Measurements from ENCODE around the gene AK8.

The AK8 gene

DNA sequence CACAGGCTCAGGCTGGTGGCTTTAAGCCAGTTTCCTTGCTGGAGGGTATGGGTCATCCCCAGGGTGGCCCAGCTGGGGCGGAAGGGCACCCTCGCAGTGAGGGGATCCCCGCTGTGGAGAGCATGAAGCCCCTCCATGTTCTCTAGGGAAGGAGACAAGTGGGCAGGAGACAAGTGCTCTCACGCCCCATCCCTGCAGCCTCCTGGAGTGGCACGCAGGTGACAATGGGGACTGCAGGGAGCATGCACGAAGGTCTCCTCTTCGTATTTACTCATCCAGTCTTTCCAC, 124.5 kb downstream of the AK8 start:
- TF ChIP-seq CEBPB (IDR thresholded peaks at IDR 0.05) (no peak), YY1 (IDR thresholded peaks at IDR 0.05; ENCODE audit: low read depth) (no peak), NFIC (IDR thresholded peaks at IDR 0.05) (no peak), EGR1 (IDR thresholded peaks at IDR 0.05) (no peak), TEAD4 (IDR thresholded peaks at IDR 0.05) (no peak), ZBTB7A (IDR thresholded peaks at IDR 0.05; ENCODE audit: low read depth) (no peak), EP300 (IDR thresholded peaks at IDR 0.05; ENCODE audit: borderline replicate concordance) (no peak), TAF1 (IDR thresholded peaks at IDR 0.05; ENCODE audit: low read depth) (no peak)
- TF ChIP-seq, protein P1, sequence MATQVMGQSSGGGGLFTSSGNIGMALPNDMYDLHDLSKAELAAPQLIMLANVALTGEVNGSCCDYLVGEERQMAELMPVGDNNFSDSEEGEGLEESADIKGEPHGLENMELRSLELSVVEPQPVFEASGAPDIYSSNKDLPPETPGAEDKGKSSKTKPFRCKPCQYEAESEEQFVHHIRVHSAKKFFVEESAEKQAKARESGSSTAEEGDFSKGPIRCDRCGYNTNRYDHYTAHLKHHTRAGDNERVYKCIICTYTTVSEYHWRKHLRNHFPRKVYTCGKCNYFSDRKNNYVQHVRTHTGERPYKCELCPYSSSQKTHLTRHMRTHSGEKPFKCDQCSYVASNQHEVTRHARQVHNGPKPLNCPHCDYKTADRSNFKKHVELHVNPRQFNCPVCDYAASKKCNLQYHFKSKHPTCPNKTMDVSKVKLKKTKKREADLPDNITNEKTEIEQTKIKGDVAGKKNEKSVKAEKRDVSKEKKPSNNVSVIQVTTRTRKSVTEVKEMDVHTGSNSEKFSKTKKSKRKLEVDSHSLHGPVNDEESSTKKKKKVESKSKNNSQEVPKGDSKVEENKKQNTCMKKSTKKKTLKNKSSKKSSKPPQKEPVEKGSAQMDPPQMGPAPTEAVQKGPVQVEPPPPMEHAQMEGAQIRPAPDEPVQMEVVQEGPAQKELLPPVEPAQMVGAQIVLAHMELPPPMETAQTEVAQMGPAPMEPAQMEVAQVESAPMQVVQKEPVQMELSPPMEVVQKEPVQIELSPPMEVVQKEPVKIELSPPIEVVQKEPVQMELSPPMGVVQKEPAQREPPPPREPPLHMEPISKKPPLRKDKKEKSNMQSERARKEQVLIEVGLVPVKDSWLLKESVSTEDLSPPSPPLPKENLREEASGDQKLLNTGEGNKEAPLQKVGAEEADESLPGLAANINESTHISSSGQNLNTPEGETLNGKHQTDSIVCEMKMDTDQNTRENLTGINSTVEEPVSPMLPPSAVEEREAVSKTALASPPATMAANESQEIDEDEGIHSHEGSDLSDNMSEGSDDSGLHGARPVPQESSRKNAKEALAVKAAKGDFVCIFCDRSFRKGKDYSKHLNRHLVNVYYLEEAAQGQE (IDR thresholded peaks at IDR 0.05; ENCODE audit: low read depth), result no peak
- TF ChIP-seq, protein P2, sequence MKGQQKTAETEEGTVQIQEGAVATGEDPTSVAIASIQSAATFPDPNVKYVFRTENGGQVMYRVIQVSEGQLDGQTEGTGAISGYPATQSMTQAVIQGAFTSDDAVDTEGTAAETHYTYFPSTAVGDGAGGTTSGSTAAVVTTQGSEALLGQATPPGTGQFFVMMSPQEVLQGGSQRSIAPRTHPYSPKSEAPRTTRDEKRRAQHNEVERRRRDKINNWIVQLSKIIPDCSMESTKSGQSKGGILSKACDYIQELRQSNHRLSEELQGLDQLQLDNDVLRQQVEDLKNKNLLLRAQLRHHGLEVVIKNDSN (IDR thresholded peaks at IDR 0.05), result no peak
- TF ChIP-seq, protein P3, sequence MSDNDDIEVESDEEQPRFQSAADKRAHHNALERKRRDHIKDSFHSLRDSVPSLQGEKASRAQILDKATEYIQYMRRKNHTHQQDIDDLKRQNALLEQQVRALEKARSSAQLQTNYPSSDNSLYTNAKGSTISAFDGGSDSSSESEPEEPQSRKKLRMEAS (IDR thresholded peaks at IDR 0.05), result no peak

DNA sequence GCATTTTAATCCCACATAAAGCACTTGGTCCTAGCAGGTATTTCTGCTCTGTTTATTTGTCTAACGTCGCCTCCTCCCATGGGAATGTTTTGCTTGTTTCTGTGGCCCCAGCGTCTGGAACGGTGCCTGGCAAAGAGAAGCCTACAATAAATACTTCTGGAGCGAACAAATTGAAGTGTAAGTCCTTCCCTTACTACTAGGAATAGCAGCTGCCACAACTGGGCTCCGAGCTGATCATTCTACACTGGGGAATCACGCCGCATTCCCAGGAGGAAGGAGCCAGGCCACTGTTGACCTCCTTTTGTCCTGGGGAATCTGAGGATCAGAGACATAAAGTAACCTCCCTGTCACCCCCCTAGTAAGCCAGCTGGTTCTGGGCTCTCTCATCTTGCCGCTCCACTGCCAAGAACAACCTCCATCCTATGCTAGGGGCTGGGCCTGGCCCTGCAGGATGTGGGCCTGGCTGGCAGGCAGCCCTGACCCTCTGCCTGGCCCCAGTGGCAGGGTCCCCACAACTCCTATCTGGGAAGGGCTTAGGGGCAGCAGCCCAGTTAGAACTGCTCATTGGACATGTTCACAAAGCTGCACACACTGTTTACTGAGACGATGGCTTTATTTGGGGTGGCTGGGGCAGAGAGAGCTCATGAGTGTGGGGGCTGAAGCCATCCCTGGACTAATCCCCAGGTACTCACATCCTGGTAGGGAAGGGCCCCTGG, 125.0 kb downstream of the AK8 start:
- no peak for TF ChIP-seq TEAD4 (IDR thresholded peaks at IDR 0.05)
- TF ChIP-seq RAD21 (IDR thresholded peaks at IDR 0.05; ENCODE audit: low read depth), result no peak
- TF ChIP-seq FOXM1 (IDR thresholded peaks at IDR 0.05; ENCODE audit: borderline replicate concordance, low read depth), result no peak
- no peak for TF ChIP-seq TCF12 (IDR thresholded peaks at IDR 0.05; ENCODE audit: low read depth)
- no peak for TF ChIP-seq EGR1 (IDR thresholded peaks at IDR 0.05)
- TF ChIP-seq YY1 (IDR thresholded peaks at IDR 0.05; ENCODE audit: low read depth), result no peak

DNA sequence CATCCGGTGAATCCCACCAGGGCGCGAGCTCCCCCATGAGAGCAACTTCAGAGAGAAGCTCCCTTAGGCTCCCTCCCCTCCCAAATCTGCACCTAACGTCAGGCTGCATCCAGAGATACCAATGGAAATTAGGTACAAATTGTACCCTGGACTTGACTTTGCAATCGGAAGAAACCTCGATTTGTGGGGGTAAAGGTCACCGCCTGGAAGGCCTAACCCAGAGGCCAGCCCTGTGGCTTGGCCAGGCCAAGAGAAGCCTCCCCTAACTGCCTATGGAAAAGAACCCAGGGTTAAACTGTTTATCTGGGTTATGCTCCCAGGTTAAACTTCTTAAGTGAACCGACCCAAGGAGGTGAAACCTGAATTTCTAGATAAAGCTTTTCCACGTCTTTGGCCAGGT, 127.4 kb downstream of the AK8 start:
- TF ChIP-seq YY1 (IDR thresholded peaks at IDR 0.05; ENCODE audit: low read depth) (no peak), RAD21 (IDR thresholded peaks at IDR 0.05; ENCODE audit: low read depth) (no peak)

DNA sequence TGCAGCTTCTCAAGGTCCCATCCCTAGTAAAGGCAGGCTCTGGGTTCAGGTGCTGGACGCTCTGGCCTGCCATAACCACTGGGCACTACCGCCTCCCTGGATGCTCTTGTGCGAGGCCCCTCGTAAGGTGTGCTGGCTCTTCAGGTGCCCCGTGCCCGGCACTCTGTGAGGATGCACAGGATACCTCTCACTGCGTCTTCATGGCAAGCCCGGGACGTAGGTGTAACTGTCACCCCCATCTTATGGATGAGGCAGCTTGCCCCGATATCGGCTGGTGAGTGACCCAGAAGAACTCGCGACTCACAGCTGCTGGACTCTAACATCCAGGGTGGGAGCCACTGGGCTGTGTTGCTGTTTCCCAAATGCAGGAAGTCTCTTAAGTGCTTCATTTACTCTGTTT, 128.8 kb downstream of the AK8 start:
- TF ChIP-seq TEAD4 (IDR thresholded peaks at IDR 0.05) (no peak), NFIC (IDR thresholded peaks at IDR 0.05) (no peak), TAF1 (IDR thresholded peaks at IDR 0.05; ENCODE audit: low read depth) (no peak), TCF12 (IDR thresholded peaks at IDR 0.05; ENCODE audit: low read depth) (no peak), RAD21 (IDR thresholded peaks at IDR 0.05; ENCODE audit: low read depth) (no peak), CREB1 (IDR thresholded peaks at IDR 0.05; ENCODE audit: low read depth) (no peak), FOXM1 (IDR thresholded peaks at IDR 0.05; ENCODE audit: borderline replicate concordance, low read depth) (no peak), EP300 (IDR thresholded peaks at IDR 0.05; ENCODE audit: borderline replicate concordance) (no peak), ZBTB7A (IDR thresholded peaks at IDR 0.05; ENCODE audit: low read depth) (no peak), EGR1 (IDR thresholded peaks at IDR 0.05) (no peak), CEBPB (IDR thresholded peaks at IDR 0.05) (no peak), YY1 (IDR thresholded peaks at IDR 0.05; ENCODE audit: low read depth) (no peak)
- TF ChIP-seq, protein P3 (IDR thresholded peaks at IDR 0.05), result no peak
- TF ChIP-seq, protein P1 (IDR thresholded peaks at IDR 0.05; ENCODE audit: low read depth), result no peak
- TF ChIP-seq, protein P2 (IDR thresholded peaks at IDR 0.05), result no peak

DNA sequence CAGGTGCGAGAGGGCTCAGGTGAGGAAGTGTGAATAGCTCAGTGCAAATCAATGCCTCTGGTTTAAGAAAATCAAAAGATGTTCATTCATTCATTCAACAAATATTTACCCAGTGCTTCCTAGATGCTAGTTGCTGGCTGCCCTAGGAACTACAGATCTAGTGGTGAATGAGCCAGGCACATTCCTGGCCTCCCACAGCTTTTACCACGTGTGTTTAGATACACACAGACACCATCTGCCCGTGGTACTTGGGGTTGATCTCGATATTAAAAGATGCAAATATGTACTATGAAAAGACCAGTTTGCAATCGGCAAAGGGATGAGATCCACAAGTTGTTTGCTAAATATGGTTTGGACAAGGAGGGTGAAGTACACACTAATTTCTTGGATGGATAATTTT, 129.6 kb downstream of the AK8 start:
- TF ChIP-seq YY1 (IDR thresholded peaks at IDR 0.05; ENCODE audit: low read depth) (no peak), EP300 (IDR thresholded peaks at IDR 0.05; ENCODE audit: borderline replicate concordance) (no peak), ZBTB7A (IDR thresholded peaks at IDR 0.05; ENCODE audit: low read depth) (no peak), NFIC (IDR thresholded peaks at IDR 0.05) (no peak), CREB1 (IDR thresholded peaks at IDR 0.05; ENCODE audit: low read depth) (no peak), FOXM1 (IDR thresholded peaks at IDR 0.05; ENCODE audit: borderline replicate concordance, low read depth) (no peak), TAF1 (IDR thresholded peaks at IDR 0.05; ENCODE audit: low read depth) (no peak), CEBPB (IDR thresholded peaks at IDR 0.05) (no peak)
- TF ChIP-seq, protein P1 (IDR thresholded peaks at IDR 0.05; ENCODE audit: low read depth), result no peak
- TF ChIP-seq, protein P2 (IDR thresholded peaks at IDR 0.05), result no peak

Measured in Ishikawa (cell line).